WTC11 (cell line): ENCODE data around the gene HOXD12. TPM values are rescaled to one million over a fixed set of nuclear protein-coding genes. Genes with fewer than 3 reads are reported as not detected.

ENCODE experiments used
- ATAC-seq: fragments of 200-7000 bp; cut with Tn5 transposase; 2 replicates; pipeline ENCODE4 v1.10.0; 2021; ENCODE audit warnings: mild to moderate bottlenecking, moderate library complexity
- CTCF ChIA-PET: fragments of 300-600 bp; sonication (Branson Sonifier 250); formaldehyde crosslinking; loops from one replicate; lab custom pipeline; 2021; ENCODE audit warnings: antibody characterized with exemption; lab: Charles Lee
- POLR2A ChIA-PET: fragments of 350-600 bp; sonication (Branson Sonifier 250); formaldehyde crosslinking; loops from one replicate; lab custom pipeline; 2021; ENCODE audit warnings: antibody characterized with exemption; lab: Charles Lee
- DNase-seq: peaks from one replicate; pipeline ENCODE4 v3.0.0; 2021; ENCODE audit warnings: low spot score
- H3K27ac Mint-ChIP-seq: 2 replicates; pipeline ENCODE4 v1.8.0; 2021; ENCODE audit warnings: mixed read lengths
- H3K27me3 Mint-ChIP-seq: 2 replicates; pipeline ENCODE4 v1.8.0; 2021; ENCODE audit warnings: low read depth, mild to moderate bottlenecking, moderate library complexity, mixed read lengths
- H3K36me3 Mint-ChIP-seq: 2 replicates; pipeline ENCODE4 v1.8.0; 2021; ENCODE audit warnings: mixed read lengths
- H3K4me1 Mint-ChIP-seq: 2 replicates; pipeline ENCODE4 v1.8.0; 2022; ENCODE audit warnings: mixed read lengths
- H3K4me3 Mint-ChIP-seq: 2 replicates; pipeline ENCODE4 v1.8.0; 2021; ENCODE audit warnings: mild to moderate bottlenecking, moderate library complexity, mixed read lengths
- H3K9me3 Mint-ChIP-seq: 2 replicates; pipeline ENCODE4 v1.8.0; 2021; ENCODE audit warnings: mixed read lengths
- CBFB ChIP-seq: sonication (generic); formaldehyde crosslinking; IDR thresholded peaks from 2 replicates; pipeline ENCODE4 v1.8.1; 2022; ENCODE audit warnings: mild to moderate bottlenecking, low read depth, missing genetic modification reagents
- CREB1 ChIP-seq: sonication (generic); formaldehyde crosslinking; IDR thresholded peaks from 2 replicates; pipeline ENCODE4 v1.8.0; 2023; ENCODE audit warnings: mild to moderate bottlenecking, missing genetic modification reagents
- ETV6 ChIP-seq: sonication (generic); formaldehyde crosslinking; IDR thresholded peaks from 2 replicates; pipeline ENCODE4 v1.8.1; 2022; ENCODE audit warnings: mild to moderate bottlenecking, missing genetic modification reagents
- FOXK1 ChIP-seq: sonication (generic); formaldehyde crosslinking; IDR thresholded peaks from 2 replicates; pipeline ENCODE4 v1.8.0; 2022; ENCODE audit warnings: mild to moderate bottlenecking, moderate library complexity, missing genetic modification reagents
- FOXP1 ChIP-seq: sonication (generic); formaldehyde crosslinking; IDR thresholded peaks from 2 replicates; pipeline ENCODE4 v1.8.0; 2022; ENCODE audit warnings: missing genetic modification reagents, mild to moderate bottlenecking, moderate library complexity, borderline replicate concordance
- JAZF1 ChIP-seq: fragments of 250-450 bp; sonication (Bioruptor Pico); IDR thresholded peaks from 2 replicates; pipeline ENCODE4 v1.9.0; 2021; ENCODE audit warnings: moderate library complexity, mild to moderate bottlenecking, inconsistent platforms
- NFYB ChIP-seq: sonication (generic); formaldehyde crosslinking; conservative IDR thresholded peaks from 2 replicates; pipeline ENCODE4 v1.8.0; 2022; ENCODE audit warnings: low read depth, missing genetic modification reagents
- NR3C1 ChIP-seq: sonication (generic); formaldehyde crosslinking; conservative IDR thresholded peaks from 2 replicates; pipeline ENCODE4 v1.8.1; 2023; ENCODE audit warnings: low read depth, mild to moderate bottlenecking, missing genetic modification reagents
- PRRX2 ChIP-seq: fragments of 250-450 bp; sonication (Bioruptor Pico); IDR thresholded peaks from 2 replicates; pipeline ENCODE4 v1.8.0; 2021; ENCODE audit warnings: mild to moderate bottlenecking
- SMAD4 ChIP-seq: sonication (generic); formaldehyde crosslinking; IDR thresholded peaks from 2 replicates; pipeline ENCODE4 v1.8.0; 2022; ENCODE audit warnings: mild to moderate bottlenecking, missing genetic modification reagents
- SOX15 ChIP-seq: fragments of 250-450 bp; sonication (Bioruptor Pico); IDR thresholded peaks from 2 replicates; pipeline ENCODE4 v1.9.0; 2021; ENCODE audit warnings: mild to moderate bottlenecking
- TEAD1 ChIP-seq: sonication (generic); formaldehyde crosslinking; IDR thresholded peaks from 2 replicates; pipeline ENCODE4 v1.8.0; 2022; ENCODE audit warnings: mild to moderate bottlenecking, missing genetic modification reagents
- ZNF416 ChIP-seq: fragments of 250-450 bp; sonication (Bioruptor Pico); IDR thresholded peaks from 2 replicates; pipeline ENCODE4 v1.9.0; 2021; ENCODE audit warnings: mild to moderate bottlenecking, inconsistent platforms
- ZNF423 ChIP-seq: fragments of 250-450 bp; sonication (Bioruptor Pico); IDR thresholded peaks from 2 replicates; pipeline ENCODE4 v2.1.2; 2022; ENCODE audit warnings: mild to moderate bottlenecking, moderate library complexity
- total RNA-seq: library from RNA; stranded (reverse); gene quantifications from 3 replicates; pipeline ENCODE4 v1.2.3, GENCODE V29; 2021
- TF ChIP-seq, protein P1 (sequence below): sonication (generic); formaldehyde crosslinking; IDR thresholded peaks from 2 replicates; pipeline ENCODE4 v1.8.1; 2023; ENCODE audit warnings: mild to moderate bottlenecking, moderate library complexity, missing genetic modification reagents
- TF ChIP-seq, protein P2 (sequence below): sonication (generic); formaldehyde crosslinking; IDR thresholded peaks from 2 replicates; pipeline ENCODE4 v1.8.0; 2023; ENCODE audit warnings: missing genetic modification reagents, mild to moderate bottlenecking, borderline replicate concordance
- TF ChIP-seq, protein P3 (sequence below): sonication (generic); formaldehyde crosslinking; IDR thresholded peaks from 2 replicates; pipeline ENCODE4 v1.8.1; 2023; ENCODE audit warnings: mild to moderate bottlenecking, missing genetic modification reagents
- TF ChIP-seq, protein P4 (sequence below): fragments of 250-450 bp; sonication (Bioruptor Pico); IDR thresholded peaks from 2 replicates; pipeline ENCODE4 v1.9.0; 2021; ENCODE audit warnings: moderate library complexity, mild to moderate bottlenecking, inconsistent platforms, borderline replicate concordance
- TF ChIP-seq, protein P5 (sequence below): fragments of 250-450 bp; sonication (Bioruptor Pico); IDR thresholded peaks from 2 replicates; pipeline ENCODE4 v1.8.0; 2021; ENCODE audit warnings: mild to moderate bottlenecking
- TF ChIP-seq, protein P6 (sequence below): sonication (generic); formaldehyde crosslinking; IDR thresholded peaks from 2 replicates; pipeline ENCODE4 v1.8.0; 2023; ENCODE audit warnings: missing genetic modification reagents

The HOXD12 gene
- total RNA-seq, 1 experiment from 2014 or later: 0.17 TPM

DNA sequence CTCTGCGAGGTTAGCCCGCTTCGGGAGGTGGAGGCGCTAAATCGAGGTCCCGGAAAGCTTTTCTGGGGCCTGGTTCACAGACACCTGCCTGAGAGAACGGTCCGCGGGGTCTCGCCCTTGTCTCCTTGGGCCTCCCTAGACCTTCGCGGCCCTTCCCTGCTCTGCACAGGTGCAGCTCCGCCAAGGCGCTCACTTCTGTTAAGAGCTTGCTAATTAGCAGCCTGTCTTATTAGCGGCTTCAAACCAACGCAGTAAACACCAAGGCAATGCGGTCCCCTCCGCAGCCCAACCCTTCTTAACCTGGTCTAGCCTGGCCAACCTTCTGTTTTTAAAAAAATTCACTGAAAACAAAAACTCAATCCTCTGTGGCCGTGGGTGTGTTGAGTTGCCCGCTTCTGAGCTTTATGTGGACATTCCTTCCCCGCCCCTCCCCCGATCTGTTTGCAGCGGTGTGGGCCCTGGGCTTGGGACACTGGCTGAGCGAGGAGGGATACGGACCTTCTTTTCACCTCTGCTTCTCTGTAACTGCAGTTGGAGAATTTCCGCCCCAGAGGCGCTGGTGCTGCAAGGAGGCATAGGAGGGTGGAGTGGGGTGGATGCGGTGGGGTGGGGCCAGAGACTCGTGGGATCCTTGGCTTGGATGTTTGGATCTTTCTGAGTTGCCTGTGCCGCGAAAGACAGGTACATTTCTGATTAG lies 48.4 kb downstream of the HOXD12 start:
- POLR2A ChIA-PET: no interaction called here
- H3K4me3 Mint-ChIP-seq: no peak overlapping the region
- DNase-seq (no peak), ATAC-seq (peak; percentile 12; the same call in 1 of the 2 replicates)
- H3K36me3 Mint-ChIP-seq: no peaks in the 10 kb centered on the region
- H3K4me1 Mint-ChIP-seq: peaks cover 22% of the 10 kb centered on the region
- TF ChIP-seq, protein P1, sequence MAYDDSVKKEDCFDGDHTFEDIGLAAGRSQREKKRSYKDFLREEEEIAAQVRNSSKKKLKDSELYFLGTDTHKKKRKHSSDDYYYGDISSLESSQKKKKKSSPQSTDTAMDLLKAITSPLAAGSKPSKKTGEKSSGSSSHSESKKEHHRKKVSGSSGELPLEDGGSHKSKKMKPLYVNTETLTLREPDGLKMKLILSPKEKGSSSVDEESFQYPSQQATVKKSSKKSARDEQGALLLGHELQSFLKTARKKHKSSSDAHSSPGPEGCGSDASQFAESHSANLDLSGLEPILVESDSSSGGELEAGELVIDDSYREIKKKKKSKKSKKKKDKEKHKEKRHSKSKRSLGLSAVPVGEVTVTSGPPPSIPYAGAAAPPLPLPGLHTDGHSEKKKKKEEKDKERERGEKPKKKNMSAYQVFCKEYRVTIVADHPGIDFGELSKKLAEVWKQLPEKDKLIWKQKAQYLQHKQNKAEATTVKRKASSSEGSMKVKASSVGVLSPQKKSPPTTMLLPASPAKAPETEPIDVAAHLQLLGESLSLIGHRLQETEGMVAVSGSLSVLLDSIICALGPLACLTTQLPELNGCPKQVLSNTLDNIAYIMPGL (CRISPR knock-in tag): no peak
- no peak for TF ChIP-seq NFYB (CRISPR knock-in tag)
- TF ChIP-seq SMAD4 (CRISPR knock-in tag): no peak
- TF ChIP-seq PRRX2 (CRISPR knock-in tag): no peak
- TF ChIP-seq CREB1 (CRISPR knock-in tag): no peak
- TF ChIP-seq ETV6 (CRISPR knock-in tag): no peak
- no peak for TF ChIP-seq TEAD1 (CRISPR knock-in tag)
- no peak for TF ChIP-seq SOX15
- TF ChIP-seq CBFB: no peak
- TF ChIP-seq, protein P2, sequence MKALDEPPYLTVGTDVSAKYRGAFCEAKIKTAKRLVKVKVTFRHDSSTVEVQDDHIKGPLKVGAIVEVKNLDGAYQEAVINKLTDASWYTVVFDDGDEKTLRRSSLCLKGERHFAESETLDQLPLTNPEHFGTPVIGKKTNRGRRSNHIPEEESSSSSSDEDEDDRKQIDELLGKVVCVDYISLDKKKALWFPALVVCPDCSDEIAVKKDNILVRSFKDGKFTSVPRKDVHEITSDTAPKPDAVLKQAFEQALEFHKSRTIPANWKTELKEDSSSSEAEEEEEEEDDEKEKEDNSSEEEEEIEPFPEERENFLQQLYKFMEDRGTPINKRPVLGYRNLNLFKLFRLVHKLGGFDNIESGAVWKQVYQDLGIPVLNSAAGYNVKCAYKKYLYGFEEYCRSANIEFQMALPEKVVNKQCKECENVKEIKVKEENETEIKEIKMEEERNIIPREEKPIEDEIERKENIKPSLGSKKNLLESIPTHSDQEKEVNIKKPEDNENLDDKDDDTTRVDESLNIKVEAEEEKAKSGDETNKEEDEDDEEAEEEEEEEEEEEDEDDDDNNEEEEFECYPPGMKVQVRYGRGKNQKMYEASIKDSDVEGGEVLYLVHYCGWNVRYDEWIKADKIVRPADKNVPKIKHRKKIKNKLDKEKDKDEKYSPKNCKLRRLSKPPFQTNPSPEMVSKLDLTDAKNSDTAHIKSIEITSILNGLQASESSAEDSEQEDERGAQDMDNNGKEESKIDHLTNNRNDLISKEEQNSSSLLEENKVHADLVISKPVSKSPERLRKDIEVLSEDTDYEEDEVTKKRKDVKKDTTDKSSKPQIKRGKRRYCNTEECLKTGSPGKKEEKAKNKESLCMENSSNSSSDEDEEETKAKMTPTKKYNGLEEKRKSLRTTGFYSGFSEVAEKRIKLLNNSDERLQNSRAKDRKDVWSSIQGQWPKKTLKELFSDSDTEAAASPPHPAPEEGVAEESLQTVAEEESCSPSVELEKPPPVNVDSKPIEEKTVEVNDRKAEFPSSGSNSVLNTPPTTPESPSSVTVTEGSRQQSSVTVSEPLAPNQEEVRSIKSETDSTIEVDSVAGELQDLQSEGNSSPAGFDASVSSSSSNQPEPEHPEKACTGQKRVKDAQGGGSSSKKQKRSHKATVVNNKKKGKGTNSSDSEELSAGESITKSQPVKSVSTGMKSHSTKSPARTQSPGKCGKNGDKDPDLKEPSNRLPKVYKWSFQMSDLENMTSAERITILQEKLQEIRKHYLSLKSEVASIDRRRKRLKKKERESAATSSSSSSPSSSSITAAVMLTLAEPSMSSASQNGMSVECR (CRISPR knock-in tag): no peak
- no peak for TF ChIP-seq JAZF1 (CRISPR knock-in tag)
- no peak for TF ChIP-seq NR3C1 (CRISPR knock-in tag)
- no peak for TF ChIP-seq FOXP1
- TF ChIP-seq, protein P3, sequence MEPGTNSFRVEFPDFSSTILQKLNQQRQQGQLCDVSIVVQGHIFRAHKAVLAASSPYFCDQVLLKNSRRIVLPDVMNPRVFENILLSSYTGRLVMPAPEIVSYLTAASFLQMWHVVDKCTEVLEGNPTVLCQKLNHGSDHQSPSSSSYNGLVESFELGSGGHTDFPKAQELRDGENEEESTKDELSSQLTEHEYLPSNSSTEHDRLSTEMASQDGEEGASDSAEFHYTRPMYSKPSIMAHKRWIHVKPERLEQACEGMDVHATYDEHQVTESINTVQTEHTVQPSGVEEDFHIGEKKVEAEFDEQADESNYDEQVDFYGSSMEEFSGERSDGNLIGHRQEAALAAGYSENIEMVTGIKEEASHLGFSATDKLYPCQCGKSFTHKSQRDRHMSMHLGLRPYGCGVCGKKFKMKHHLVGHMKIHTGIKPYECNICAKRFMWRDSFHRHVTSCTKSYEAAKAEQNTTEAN (CRISPR knock-in tag): no peak
- TF ChIP-seq, protein P4, sequence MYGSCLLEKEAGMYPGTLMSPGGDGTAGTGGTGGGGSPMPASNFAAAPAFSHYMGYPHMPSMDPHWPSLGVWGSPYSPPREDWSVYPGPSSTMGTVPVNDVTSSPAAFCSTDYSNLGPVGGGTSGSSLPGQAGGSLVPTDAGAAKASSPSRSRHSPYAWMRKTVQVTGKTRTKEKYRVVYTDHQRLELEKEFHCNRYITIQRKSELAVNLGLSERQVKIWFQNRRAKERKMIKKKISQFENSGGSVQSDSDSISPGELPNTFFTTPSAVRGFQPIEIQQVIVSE (CRISPR knock-in tag): no peak
- no peak for TF ChIP-seq ZNF416 (CRISPR knock-in tag)
- no peak for TF ChIP-seq FOXK1 (CRISPR knock-in tag)
- TF ChIP-seq, protein P5, sequence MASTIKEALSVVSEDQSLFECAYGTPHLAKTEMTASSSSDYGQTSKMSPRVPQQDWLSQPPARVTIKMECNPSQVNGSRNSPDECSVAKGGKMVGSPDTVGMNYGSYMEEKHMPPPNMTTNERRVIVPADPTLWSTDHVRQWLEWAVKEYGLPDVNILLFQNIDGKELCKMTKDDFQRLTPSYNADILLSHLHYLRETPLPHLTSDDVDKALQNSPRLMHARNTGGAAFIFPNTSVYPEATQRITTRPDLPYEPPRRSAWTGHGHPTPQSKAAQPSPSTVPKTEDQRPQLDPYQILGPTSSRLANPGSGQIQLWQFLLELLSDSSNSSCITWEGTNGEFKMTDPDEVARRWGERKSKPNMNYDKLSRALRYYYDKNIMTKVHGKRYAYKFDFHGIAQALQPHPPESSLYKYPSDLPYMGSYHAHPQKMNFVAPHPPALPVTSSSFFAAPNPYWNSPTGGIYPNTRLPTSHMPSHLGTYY (CRISPR knock-in tag): no peak
- TF ChIP-seq ZNF423 (CRISPR knock-in tag): no peak
- TF ChIP-seq, protein P6, sequence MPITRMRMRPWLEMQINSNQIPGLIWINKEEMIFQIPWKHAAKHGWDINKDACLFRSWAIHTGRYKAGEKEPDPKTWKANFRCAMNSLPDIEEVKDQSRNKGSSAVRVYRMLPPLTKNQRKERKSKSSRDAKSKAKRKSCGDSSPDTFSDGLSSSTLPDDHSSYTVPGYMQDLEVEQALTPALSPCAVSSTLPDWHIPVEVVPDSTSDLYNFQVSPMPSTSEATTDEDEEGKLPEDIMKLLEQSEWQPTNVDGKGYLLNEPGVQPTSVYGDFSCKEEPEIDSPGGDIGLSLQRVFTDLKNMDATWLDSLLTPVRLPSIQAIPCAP (CRISPR knock-in tag): no peak
- H3K27me3 Mint-ChIP-seq: peaks cover 100% of the 10 kb centered on the region
- CTCF ChIA-PET: interaction anchor here (1.1 to 1.6 kb wide), 4 partner anchors 37 to 504 kb away, joined by 3 to 9 read pairs (median 4); no protein-coding TSS in a partner anchor
- no peaks in the 10 kb centered on the region for H3K9me3 Mint-ChIP-seq
- no peak overlapping the region for H3K27ac Mint-ChIP-seq
